Fibroblast of mammary gland (primary cell): ENCODE measurements around the gene GUK1.
"Not testable (repeated sequence)": the region's sequence is repeated elsewhere in the genome, so short reads cannot be mapped to it uniquely, and the experiment has no call there.

ENCODE experiments used
- DNase-seq: peaks from one replicate; pipeline ENCODE4 v3.0.0-alpha.2; 2010; ENCODE audit warnings: low read depth
- H3K4me3 ChIP-seq: 2 replicates; pipeline ENCODE4 v1.5.1; 2011; ENCODE audit warnings: low read depth, mild to moderate bottlenecking, low read length, moderate library complexity; ENCODE audit not compliant: control insufficient read depth
- TF ChIP-seq, protein P1 (sequence below): conservative IDR thresholded peaks from 2 replicates; pipeline ENCODE4 v1.5.1; 2011; ENCODE audit warnings: low read depth, low read length, inconsistent platforms; ENCODE audit not compliant: control insufficient read depth, insufficient read depth

The GUK1 gene

DNA sequence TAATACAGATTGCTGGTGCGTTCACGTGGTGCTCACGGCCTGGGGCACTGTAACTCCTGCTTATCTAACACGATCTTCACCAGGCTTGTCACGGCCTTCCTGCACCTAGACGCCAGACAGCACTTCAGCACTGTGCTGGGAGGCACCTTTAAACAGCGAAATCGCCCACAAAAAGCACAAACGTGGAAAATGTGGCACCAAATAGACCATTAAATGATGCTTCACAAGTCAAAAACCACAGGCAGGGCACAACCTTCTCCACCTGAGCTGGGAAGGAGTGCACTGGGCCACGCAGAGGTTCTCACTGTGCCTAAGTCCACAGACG lies 45.5 kb downstream of the GUK1 start:
- TF ChIP-seq, protein P1, sequence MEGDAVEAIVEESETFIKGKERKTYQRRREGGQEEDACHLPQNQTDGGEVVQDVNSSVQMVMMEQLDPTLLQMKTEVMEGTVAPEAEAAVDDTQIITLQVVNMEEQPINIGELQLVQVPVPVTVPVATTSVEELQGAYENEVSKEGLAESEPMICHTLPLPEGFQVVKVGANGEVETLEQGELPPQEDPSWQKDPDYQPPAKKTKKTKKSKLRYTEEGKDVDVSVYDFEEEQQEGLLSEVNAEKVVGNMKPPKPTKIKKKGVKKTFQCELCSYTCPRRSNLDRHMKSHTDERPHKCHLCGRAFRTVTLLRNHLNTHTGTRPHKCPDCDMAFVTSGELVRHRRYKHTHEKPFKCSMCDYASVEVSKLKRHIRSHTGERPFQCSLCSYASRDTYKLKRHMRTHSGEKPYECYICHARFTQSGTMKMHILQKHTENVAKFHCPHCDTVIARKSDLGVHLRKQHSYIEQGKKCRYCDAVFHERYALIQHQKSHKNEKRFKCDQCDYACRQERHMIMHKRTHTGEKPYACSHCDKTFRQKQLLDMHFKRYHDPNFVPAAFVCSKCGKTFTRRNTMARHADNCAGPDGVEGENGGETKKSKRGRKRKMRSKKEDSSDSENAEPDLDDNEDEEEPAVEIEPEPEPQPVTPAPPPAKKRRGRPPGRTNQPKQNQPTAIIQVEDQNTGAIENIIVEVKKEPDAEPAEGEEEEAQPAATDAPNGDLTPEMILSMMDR: no peak
- DNase-seq: no peak
- H3K4me3 ChIP-seq: no peak overlapping the region

DNA sequence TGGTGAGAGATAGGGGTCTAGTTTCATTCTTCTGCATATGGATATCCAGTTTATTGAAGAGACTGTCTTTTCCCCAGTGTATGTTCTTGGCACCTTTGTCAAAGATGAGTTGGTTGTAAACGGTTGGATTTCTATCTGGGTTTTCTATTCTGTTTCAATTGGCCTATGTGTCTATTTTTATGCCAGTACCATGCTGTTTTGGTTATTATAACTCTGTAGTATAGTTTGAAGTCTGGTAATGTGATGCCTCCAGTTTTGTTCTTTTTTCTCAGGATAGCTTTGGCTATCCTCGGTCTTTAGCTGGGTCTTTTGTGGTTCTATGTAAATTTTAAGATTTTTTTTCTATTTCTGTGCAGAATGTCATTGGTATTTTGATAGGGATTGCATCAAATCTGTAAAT lies 48.2 kb downstream of the GUK1 start:
- not testable (repeated sequence) for H3K4me3 ChIP-seq, DNase-seq

DNA sequence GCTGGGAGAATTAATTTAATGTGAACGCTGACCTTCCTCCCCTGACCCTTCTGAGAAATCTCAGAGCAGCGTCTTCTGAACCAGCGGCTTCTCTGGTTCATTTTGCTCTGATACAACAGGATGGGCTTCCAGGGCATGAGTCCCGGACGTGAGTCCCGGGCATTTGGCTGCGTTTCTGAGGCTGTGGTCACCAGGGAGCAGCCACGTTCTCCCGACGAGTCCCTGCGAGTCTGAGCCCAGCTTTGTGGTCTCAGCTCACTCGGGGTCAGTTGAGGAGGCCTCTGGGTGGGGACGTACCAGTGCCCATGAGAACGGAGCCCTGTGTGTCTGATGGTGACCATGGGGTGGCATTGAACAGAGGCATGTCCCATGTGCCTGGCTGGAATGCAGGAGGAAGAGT lies 50.1 kb downstream of the GUK1 start:
- no peak overlapping the region for H3K4me3 ChIP-seq
- no peak for DNase-seq
- TF ChIP-seq, protein P1: no peak

- TF ChIP-seq, protein P1: no peak
- no peak for DNase-seq
- H3K4me3 ChIP-seq: no peak overlapping the region
These were observed 50.7 kb downstream of the GUK1 start for GRCh38 chr1:228190778-228191177.

GRCh38 chr1:228194436-228194835 lies 54.4 kb downstream of the GUK1 start:
- no peak overlapping the region for H3K4me3 ChIP-seq
- DNase-seq: no peak
- TF ChIP-seq, protein P1: no peak

DNA sequence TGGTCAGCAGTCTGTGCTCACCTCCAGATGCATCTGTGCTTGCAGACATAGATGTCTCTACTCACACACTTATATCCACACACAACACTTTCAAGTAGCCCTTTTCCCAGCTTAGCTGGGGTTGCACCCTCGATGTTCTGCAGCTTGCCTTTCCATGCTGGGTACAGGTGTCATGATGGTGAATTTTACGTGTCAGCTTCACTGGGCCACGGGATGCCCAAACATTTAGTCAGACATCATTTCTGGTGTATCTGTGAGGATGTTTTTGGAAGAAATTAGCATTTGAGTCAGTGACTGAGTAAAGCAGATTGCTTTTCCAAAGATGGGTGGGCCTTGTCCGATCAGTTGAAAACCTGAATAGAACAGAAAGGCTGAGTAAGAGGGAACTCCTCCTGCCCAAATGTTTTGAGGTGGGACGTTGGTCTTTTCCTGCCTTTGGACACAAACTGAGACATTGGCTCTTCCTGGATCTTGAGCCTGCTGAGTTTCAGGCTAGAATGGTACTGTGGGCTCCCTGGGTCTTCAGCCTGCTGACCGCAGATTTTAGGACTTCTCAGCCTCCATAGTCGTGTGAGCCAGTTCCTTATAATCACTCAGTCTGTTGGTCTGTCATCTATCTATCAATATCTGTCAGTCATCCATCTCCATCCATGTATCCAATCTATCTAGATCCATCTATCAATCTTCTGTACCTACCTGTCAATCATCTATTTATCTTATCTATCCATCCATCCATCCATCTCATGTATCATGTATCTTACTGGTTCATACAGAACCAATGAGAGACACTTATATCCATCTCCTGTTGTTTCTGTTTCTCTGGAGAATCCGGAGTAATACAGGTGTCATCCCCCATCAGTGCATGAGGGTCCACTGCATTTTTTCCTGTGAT lies 55.1 kb downstream of the GUK1 start:
- TF ChIP-seq, protein P1: no peak
- H3K4me3 ChIP-seq: no peak overlapping the region
- DNase-seq: no peak

DNA sequence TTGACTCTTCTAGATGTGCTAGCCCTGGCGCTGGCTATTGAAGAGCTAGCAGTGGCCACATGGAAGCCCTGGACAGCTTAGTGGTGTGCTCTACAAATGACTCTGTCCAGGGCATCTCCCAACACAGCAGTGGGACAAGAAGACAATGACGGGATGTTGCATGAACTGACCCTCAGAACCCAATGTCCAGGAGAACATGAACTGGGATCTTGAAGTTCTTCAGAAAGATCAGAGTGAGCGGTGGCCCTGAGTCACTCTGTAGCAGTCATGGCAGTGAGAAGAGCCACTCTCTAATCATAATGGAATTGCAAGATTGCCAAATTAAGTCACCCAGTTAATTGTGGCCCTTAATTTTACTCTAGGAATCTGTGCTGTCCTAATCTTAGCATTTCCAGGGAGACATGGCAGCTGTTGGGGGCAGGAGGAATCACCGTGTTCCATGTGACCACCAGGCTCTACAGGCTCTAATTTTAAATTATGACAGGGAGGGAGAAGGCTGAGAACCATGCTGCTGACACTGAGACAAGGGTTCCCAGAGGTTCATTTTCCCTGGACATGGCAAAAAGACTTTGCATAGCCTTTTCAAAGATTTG lies 57.6 kb downstream of the GUK1 start:
- TF ChIP-seq, protein P1: no peak
- no peak overlapping the region for H3K4me3 ChIP-seq
- DNase-seq: no peak
